Measurements from ENCODE around the gene ABLIM3. TPM values are rescaled to one million over a fixed set of nuclear protein-coding genes. Genes with fewer than 3 reads are reported as not detected.

The ABLIM3 gene
- total and polyA plus RNA-seq, 4 experiments from 2014 or later = not detected

DNA sequence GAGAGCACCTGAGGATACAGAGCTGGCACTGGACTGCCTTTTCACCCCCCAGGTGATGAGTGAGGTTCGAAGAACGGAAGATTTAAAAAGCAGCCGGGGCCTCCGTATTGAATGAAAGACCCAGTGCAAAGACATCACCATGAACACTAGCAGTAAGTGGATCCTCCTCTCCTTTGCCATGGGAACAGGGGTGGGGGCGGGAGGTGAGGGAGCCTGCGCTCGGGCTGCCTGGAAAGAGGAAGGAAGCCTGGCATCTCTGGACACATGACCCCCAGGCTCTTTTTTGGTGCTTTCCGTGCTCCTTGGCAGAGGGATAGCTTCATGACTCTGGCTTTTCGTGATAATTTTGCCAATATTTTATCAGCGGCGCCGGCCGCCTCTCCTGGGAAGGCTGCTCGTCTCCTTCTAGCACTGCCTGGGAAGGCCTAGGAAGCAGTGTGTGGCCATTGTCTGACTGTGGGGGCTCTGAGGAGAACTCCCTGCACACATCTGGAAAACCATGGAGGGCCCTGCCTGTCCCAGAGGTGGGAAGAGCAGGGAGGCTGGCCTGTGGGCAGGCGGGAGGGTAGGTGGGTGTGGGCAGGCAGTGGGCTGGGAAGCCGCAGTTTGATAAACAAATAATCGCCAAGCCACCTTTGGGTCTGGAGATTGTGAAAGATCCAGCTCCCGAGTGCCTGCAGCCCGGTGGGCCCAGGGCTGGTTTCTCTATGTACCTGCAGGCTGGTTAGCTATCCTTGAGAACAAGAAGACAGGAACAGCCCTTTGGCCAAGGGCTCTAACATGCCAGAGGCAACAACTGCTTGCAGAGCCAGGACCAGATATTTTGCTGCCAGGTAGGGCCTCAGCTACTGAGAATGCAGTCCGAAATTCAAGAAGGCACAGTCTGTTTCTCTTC, 911 bp downstream of the ABLIM3 start:
- CTCF ChIA-PET (ENCODE audit: partially characterized antibody) = interaction anchor here (0.6 to 10.3 kb wide), 23 partner anchors 8 to 290 kb away, joined by 3 to 190 read pairs (median 6); partner anchors contain the start of genes AFAP1L1 and PCYOX1L
- Histone ChIP-seq H3K36me3 (ENCODE audit: insufficient read depth, low read length) (no peaks in the 10 kb centered on the region), H3K27ac (ENCODE audit: low read depth, low read length) (no peak overlapping the region), H3K4me3 (ENCODE audit: low read length in 2 of 2) (peak overlapping the region in 1 of 2 donors; percentile 58), H3K27me3 (ENCODE audit: insufficient read depth, low read length) (no peaks in the 10 kb centered on the region), H3K9me3 (ENCODE audit: control insufficient read depth in 1 of 2, low read length in 2 of 2) (no peaks in the 10 kb centered on the region), H3K4me1 (ENCODE audit: insufficient read depth, low read length) (peaks cover 10% of the 10 kb centered on the region)
- Mint-ChIP-seq H3K4me1 (peaks cover 0 to 5% (median under 1%) of the 10 kb centered on the region in 4 donors), H3K27ac (no peak overlapping the region), H3K4me3 (peak overlapping the region; percentile 21 to 76 (median 55)), H3K9me3 (peaks cover 0 to 6% (median 0%) of the 10 kb centered on the region in 8 donors), H3K36me3 (no peaks in the 10 kb centered on the region), H3K27me3 (peaks cover 2 to 18% of the 10 kb centered on the region in 2 donors)
- intact Hi-C loops (cut with micrococcal nuclease) = loop anchor here (1.0 to 10.0 kb wide), 4 partner anchors 122 to 423 kb away; no protein-coding TSS in a partner anchor
- DNase-seq = no peak
- POLR2A ChIA-PET (ENCODE audit: partially characterized antibody) = interaction anchor here (1.0 to 2.1 kb wide), 2 partner anchors 98 to 122 kb away, joined by 3 to 7 read pairs; no protein-coding TSS in a partner anchor

DNA sequence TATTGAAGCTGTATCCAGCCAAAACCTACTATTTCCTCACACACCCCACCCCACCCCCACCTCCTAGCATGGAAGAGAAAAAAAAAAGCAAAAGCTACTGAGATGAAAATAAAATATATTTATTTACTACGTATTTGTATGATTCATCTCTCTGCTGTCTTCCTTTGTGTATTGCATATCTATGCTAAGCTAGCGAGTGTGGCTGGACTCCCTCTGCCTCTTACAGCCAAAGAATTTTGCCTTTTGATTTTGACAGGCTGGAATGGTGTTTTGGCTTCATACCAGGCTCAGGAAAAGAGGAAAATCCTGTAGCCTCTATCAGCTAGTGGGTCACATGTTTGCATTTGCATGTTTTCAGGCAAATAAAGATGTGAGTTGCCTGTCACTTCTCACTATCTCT, 2.2 kb downstream of the ABLIM3 start:
- POLR2A ChIA-PET (ENCODE audit: partially characterized antibody) = interaction anchor here (1.1 kb wide), 1 partner anchor 97 kb away, joined by 3 read pairs; no protein-coding TSS in a partner anchor
- intact Hi-C loops (cut with micrococcal nuclease) = loop anchor here (10.0 kb wide), 1 partner anchor 421 kb away; no protein-coding TSS in a partner anchor
- Histone ChIP-seq H3K27ac (ENCODE audit: low read depth, low read length) (no peak overlapping the region), H3K9me3 (ENCODE audit: control insufficient read depth in 1 of 2, low read length in 2 of 2) (no peaks in the 10 kb centered on the region), H3K36me3 (ENCODE audit: insufficient read depth, low read length) (no peaks in the 10 kb centered on the region), H3K27me3 (ENCODE audit: insufficient read depth, low read length) (no peaks in the 10 kb centered on the region), H3K4me1 (ENCODE audit: insufficient read depth, low read length) (peaks cover 10% of the 10 kb centered on the region), H3K4me3 (ENCODE audit: low read length in 2 of 2) (no peak overlapping the region)
- no peak overlapping the region for H3K27ac Mint-ChIP-seq
- peaks cover 0 to 6% (median 0%) of the 10 kb centered on the region in 8 donors for H3K9me3 Mint-ChIP-seq
- DNase-seq = no peak
- H3K27me3 Mint-ChIP-seq = peaks cover 0 to 15% of the 10 kb centered on the region in 2 donors
- peaks cover 0 to 5% (median under 1%) of the 10 kb centered on the region in 4 donors for H3K4me1 Mint-ChIP-seq
- H3K4me3 Mint-ChIP-seq = peak overlapping the region in 1 of 8 donors; percentile 6
- no peaks in the 10 kb centered on the region for H3K36me3 Mint-ChIP-seq
- CTCF ChIA-PET (ENCODE audit: partially characterized antibody) = interaction anchor here (1.7 to 10.3 kb wide), 3 partner anchors 97 to 126 kb away, joined by 5 to 190 read pairs (median 64); no protein-coding TSS in a partner anchor

DNA sequence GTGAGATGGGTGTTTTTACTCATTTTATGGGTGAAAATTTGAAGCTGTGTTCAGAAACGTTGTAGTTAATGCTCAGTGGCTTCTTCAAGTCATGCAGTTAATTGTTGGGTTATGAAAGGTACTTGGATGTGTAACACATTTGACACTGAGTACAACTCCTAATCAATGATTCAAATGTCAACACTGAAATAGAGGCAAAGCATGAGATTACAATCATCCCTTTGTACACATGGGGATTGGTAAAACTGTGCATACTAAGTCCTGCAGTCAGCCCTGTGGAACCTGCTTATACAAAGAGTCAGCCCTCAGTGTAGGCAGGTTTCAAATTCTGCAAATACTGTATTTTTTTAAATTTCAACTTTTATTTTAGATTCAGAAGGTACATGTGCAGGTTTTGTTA, 3.3 kb downstream of the ABLIM3 start:
- Mint-ChIP-seq H3K27ac (no peak overlapping the region), H3K4me1 (peaks cover 0 to 5% (median under 1%) of the 10 kb centered on the region in 4 donors), H3K4me3 (no peak overlapping the region), H3K27me3 (peaks cover 0 to 15% of the 10 kb centered on the region in 2 donors), H3K36me3 (no peaks in the 10 kb centered on the region), H3K9me3 (peaks cover 0 to 6% (median 0%) of the 10 kb centered on the region in 8 donors)
- H3K36me3 ChIP-seq (ENCODE audit: insufficient read depth, low read length) = no peaks in the 10 kb centered on the region
- no peak overlapping the region for H3K27ac ChIP-seq (ENCODE audit: low read depth, low read length)
- ChIA-PET CTCF (ENCODE audit: partially characterized antibody) (interaction anchor here (1.2 to 10.3 kb wide), 4 partner anchors 96 to 414 kb away, joined by 3 to 190 read pairs (median 34); no protein-coding TSS in a partner anchor), POLR2A (ENCODE audit: partially characterized antibody) (interaction anchor here (0.9 kb wide), 1 partner anchor 124 kb away, joined by 4 read pairs; no protein-coding TSS in a partner anchor)
- no peaks in the 10 kb centered on the region for H3K27me3 ChIP-seq (ENCODE audit: insufficient read depth, low read length)
- peaks cover 10% of the 10 kb centered on the region for H3K4me1 ChIP-seq (ENCODE audit: insufficient read depth, low read length)
- no peak for DNase-seq
- H3K9me3 ChIP-seq (ENCODE audit: control insufficient read depth in 1 of 2, low read length in 2 of 2) = no peaks in the 10 kb centered on the region
- no peak overlapping the region for H3K4me3 ChIP-seq (ENCODE audit: low read length in 2 of 2)
- intact Hi-C loops (cut with micrococcal nuclease) = loop anchor here (10.0 kb wide), 1 partner anchor 420 kb away; no protein-coding TSS in a partner anchor

DNA sequence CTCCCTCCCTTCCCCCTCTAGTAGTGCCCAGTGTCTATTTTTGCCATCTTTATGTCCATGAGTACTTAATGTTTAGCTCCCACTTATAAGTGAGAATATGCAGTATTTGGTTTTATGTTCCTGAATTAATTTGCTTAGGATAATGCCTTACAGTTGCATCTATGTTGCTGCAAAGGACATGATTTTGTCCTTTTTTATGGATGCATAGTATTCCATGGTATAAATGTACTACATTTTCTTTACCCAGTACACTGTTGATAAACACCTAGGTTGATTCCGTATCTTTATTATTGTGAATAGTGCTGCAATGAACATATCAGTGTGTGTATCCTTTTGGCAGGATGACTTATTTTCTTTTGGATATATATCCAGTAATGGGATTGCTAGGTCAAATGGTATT, 3.8 kb downstream of the ABLIM3 start:
- no peaks in the 10 kb centered on the region for H3K27me3 ChIP-seq (ENCODE audit: insufficient read depth, low read length)
- ChIA-PET POLR2A (ENCODE audit: partially characterized antibody) (no interaction called here), CTCF (ENCODE audit: partially characterized antibody) (interaction anchor here (1.2 to 10.3 kb wide), 2 partner anchors 117 to 415 kb away, joined by 3 to 190 read pairs; no protein-coding TSS in a partner anchor)
- no peaks in the 10 kb centered on the region for H3K36me3 ChIP-seq (ENCODE audit: insufficient read depth, low read length)
- DNase-seq = no peak
- intact Hi-C loops (cut with micrococcal nuclease) = loop anchor here (10.0 kb wide), 1 partner anchor 420 kb away; no protein-coding TSS in a partner anchor
- peaks cover 0 to 6% (median 0%) of the 10 kb centered on the region in 8 donors for H3K9me3 Mint-ChIP-seq
- no peak overlapping the region for H3K4me3 Mint-ChIP-seq
- H3K9me3 ChIP-seq (ENCODE audit: control insufficient read depth in 1 of 2, low read length in 2 of 2) = no peaks in the 10 kb centered on the region
- H3K27ac Mint-ChIP-seq = no peak overlapping the region
- H3K4me3 ChIP-seq (ENCODE audit: low read length in 2 of 2) = no peak overlapping the region
- peaks cover 0 to 5% (median under 1%) of the 10 kb centered on the region in 4 donors for H3K4me1 Mint-ChIP-seq
- peaks cover 0 to 17% of the 10 kb centered on the region in 2 donors for H3K27me3 Mint-ChIP-seq
- H3K36me3 Mint-ChIP-seq = no peaks in the 10 kb centered on the region
- H3K4me1 ChIP-seq (ENCODE audit: insufficient read depth, low read length) = peaks cover 10% of the 10 kb centered on the region
- no peak overlapping the region for H3K27ac ChIP-seq (ENCODE audit: low read depth, low read length)

DNA sequence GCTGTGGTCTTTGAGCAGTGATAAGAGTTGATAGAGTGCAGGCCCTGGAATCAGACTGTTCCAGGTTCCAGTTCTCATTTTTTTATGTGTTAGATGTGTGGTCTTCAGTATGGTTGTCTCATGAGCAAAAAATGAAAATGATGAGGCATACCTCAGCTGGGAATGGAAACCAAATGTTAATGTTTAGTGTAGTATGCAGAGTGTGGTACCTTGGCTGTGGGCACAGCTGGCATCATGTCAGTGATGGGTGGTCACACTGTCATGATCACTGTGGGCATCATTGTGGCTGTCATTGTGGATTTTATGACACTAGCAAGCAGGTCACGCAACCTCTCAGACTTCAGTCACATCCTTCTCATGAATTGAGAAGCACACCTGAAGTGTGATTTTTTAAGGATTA, 6.4 kb downstream of the ABLIM3 start:
- Histone ChIP-seq H3K4me1 (ENCODE audit: insufficient read depth, low read length) (no peaks in the 10 kb centered on the region), H3K9me3 (ENCODE audit: control insufficient read depth in 1 of 2, low read length in 2 of 2) (no peaks in the 10 kb centered on the region), H3K4me3 (ENCODE audit: low read length in 2 of 2) (no peak overlapping the region), H3K27me3 (ENCODE audit: insufficient read depth, low read length) (peaks cover 5% of the 10 kb centered on the region), H3K36me3 (ENCODE audit: insufficient read depth, low read length) (no peaks in the 10 kb centered on the region), H3K27ac (ENCODE audit: low read depth, low read length) (no peak overlapping the region)
- CTCF ChIA-PET (ENCODE audit: partially characterized antibody) = interaction anchor here (1.0 kb wide), 1 partner anchor 121 kb away, joined by 3 read pairs; no protein-coding TSS in a partner anchor
- POLR2A ChIA-PET (ENCODE audit: partially characterized antibody) = no interaction called here
- Mint-ChIP-seq H3K36me3 (no peaks in the 10 kb centered on the region), H3K4me3 (no peak overlapping the region), H3K4me1 (no peaks in the 10 kb centered on the region), H3K9me3 (peaks cover 0 to 6% (median 0%) of the 10 kb centered on the region in 8 donors), H3K27me3 (peaks cover 2 to 16% of the 10 kb centered on the region in 2 donors), H3K27ac (no peak overlapping the region)
- no peak for DNase-seq
- intact Hi-C loops (cut with micrococcal nuclease) = loop anchor here (10.0 kb wide), 1 partner anchor 417 kb away; no protein-coding TSS in a partner anchor

DNA sequence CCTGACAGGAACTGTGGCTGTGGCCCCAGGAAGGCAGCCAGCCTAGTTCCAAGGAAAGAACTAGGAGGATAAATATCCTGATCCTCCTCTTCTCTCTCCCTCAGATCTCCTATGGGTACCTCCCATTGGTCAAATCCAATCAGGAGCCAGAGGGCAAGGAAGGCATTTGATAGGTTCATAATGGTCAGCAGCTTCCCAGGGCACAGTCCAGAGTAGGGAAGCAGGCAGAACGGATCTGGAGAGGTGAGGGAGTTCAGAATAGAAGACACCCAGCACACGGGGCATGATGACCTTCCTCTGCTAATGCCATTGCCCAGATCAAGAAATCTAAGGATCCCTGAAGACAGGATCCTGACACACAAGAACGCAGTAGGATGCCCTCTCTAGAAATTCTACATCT, 8.6 kb downstream of the ABLIM3 start:
- intact Hi-C loops (cut with micrococcal nuclease) = loop anchor here (10.0 kb wide), 1 partner anchor 415 kb away; no protein-coding TSS in a partner anchor
- DNase-seq = no peak
- peaks cover 4 to 11% of the 10 kb centered on the region in 2 donors for H3K27me3 Mint-ChIP-seq
- Histone ChIP-seq H3K4me3 (ENCODE audit: low read length in 2 of 2) (no peak overlapping the region), H3K27me3 (ENCODE audit: insufficient read depth, low read length) (peaks cover 5% of the 10 kb centered on the region), H3K27ac (ENCODE audit: low read depth, low read length) (no peak overlapping the region), H3K36me3 (ENCODE audit: insufficient read depth, low read length) (no peaks in the 10 kb centered on the region), H3K9me3 (ENCODE audit: control insufficient read depth in 1 of 2, low read length in 2 of 2) (no peaks in the 10 kb centered on the region), H3K4me1 (ENCODE audit: insufficient read depth, low read length) (no peaks in the 10 kb centered on the region)
- ChIA-PET POLR2A (ENCODE audit: partially characterized antibody) (no interaction called here), CTCF (ENCODE audit: partially characterized antibody) (interaction anchor here (0.8 kb wide), 1 partner anchor 8 kb away, joined by 4 read pairs; the partner anchor contains the start of gene ABLIM3)
- H3K36me3 Mint-ChIP-seq = no peaks in the 10 kb centered on the region
- no peak overlapping the region for H3K4me3 Mint-ChIP-seq
- peaks cover 0 to 6% (median 0%) of the 10 kb centered on the region in 8 donors for H3K9me3 Mint-ChIP-seq
- H3K27ac Mint-ChIP-seq = no peak overlapping the region
- H3K4me1 Mint-ChIP-seq = no peaks in the 10 kb centered on the region

All from CD4-positive, alpha-beta memory T cell (primary cell).